Fibroblast of skin of left quadriceps (primary cell): ENCODE measurements around the gene NUP93.

ENCODE experiments used
- DNase-seq, 2 experiments: peaks; one replicate each; pipeline ENCODE4 v3.0.0-alpha.2; 2013; ENCODE audit warnings: low read depth in 2 of 2

Gene NUP93

DNA sequence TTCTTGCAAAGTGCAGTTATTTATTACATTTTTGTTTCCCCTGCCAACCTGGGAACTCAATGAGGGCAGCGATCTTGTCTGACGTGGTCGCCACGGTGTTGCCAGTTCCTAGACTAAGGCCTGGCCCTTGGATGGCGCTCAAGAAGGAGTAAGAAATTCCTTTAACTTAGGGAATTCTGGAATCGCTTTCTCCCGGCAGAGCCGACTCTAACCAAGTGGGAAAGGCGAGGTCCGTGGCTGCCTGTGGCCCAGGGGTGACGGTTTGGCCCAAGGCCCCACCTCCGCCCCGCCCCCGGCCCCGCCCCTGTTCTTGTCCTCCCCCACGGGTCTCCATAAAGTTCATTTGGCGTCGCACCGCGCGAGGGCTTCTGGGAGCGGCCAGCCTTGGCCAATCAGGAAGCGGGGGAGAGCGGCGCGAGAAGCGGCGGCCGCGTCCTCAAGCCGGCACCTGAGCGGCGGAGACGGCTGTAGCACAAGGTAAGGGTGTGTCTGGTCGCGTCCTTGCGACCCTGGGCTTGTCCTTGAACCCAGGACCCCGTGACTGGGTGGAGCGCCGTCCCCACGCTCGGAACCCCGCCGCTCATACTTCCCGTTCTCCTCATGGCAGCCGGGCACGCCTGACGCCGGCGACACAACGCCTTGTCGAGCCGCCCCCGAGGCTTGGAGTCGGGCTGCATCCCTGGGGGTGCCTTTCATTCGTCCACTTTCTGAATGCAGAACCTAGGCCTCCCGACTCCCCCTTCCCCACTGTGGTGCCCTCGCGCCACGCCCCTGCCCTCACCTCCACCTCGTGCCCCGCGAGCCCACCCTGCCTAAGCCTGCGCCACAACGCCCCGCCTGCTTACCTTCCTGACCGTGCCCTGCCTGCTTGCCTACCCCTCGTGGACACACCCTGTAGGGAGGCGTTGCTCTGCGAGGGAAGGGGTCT, at the start of gene NUP93:
Gene NUP93, plus strand, starts transcription at position 395 of the 928 bp plus-strand sequence. CDS start 18,119 bp downstream, outside the sequence.
- DNase-seq = peak; percentile 84

DNA sequence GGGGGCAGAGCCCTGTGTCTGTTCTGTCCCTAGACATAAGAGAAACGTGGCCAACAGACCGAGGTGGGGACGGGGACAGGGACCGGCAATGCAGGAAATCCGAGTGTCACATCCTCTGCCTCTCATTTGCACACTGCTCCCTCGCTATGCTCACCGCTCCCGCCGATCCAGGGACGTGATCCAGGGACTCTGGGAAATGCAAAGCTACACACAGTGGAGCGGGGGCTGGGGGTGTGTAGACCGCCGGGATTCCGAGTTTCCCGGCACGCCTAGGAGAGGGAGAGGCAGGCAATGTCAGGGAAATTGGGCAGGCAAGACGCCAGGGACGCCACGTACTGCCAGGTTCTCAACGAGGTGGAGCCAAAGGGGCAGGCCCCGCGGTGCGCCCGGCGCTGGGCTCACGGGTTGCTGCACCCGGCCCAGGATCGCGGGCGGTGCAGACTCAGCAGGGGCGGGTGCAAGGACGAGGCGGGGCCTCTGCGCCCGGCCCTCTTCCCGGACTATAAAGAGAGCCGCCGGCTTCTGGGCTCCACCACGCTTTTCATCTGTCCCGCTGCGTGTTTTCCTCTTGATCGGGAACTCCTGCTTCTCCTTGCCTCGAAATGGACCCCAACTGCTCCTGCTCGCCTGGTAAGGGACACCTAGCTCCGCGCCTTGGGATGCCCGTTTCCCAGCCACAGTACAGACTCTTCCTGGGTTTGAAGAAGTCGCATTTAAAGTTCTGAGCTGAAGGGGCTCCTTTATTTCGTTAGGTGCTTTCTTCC, 47.8 kb upstream of the NUP93 start, which contains the start of gene MT1X:
Gene MT1X, plus strand, starts transcription at position 532 of the 764 bp plus-strand sequence. Its CDS starts 71 bp downstream, at position 603.
- peak; percentile 72 to 77 for DNase-seq

GRCh38 chr16:56682703-56683397, 47.1 kb upstream of the NUP93 start:
- DNase-seq = no peak

GRCh38 chr16:56683424-56684172, 46.3 kb upstream of the NUP93 start:
- DNase-seq = no peak

GRCh38 chr16:56684256-56684925, 45.5 kb upstream of the NUP93 start:
- no peak for DNase-seq

DNA sequence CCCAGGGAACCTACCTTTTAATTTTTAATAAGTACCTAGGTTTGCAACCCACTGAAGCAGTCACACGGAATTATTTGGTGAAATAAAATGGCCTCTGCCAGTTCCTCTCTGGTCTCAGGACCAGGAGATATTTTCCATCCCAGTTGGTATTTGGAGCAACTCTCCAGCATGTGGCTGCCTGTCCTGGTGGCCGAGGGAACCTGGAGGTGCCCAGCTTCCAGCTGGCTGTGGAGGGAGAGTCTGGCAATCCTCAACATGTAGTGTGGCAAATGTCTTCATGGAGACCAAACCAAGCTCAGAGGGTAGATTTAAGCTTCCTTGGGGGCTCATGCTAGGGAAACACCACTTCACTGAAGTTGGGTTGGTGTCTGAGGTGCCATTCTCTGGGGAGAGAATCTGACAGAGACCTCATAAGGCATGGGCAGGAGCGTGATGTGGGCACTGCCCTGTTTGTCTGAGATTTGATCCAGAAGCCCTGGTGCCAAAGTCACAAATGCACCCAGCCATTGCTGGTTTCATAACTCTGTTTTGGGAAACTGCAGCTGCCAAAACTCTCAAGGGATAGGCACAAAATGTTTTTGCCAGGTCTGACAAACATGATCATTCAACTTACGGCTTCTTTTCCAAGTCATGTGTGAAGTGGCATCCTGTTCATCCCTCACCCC, 44.9 kb upstream of the NUP93 start:
- no peak for DNase-seq

DNA sequence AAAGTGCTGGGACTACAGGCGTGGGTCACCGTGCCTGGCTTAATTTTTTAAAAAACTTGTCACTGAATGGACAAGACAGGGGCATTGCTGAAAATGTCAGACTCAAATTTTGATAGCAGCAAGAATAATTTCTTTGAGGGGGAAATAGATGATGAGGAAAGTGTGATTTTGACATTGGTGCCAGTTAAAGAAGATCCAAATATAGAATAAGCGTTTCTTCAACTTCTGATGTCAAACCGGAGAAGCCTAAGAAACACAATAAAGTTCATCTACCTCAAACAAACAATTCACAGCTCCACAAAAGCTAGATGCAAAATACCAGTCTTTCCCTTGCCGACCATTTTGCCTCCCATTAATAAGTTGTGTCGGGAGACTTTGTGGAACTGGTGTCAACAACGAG, 43.2 kb upstream of the NUP93 start:
- no peak for DNase-seq

GRCh38 chr16:56688762-56689161, 41.2 kb upstream of the NUP93 start:
- DNase-seq = no peak

GRCh38 chr16:56689171-56689570, 40.8 kb upstream of the NUP93 start:
- DNase-seq = no peak

GRCh38 chr16:56690420-56691122, 39.4 kb upstream of the NUP93 start:
- no peak for DNase-seq

- no peak for DNase-seq
Observed at GRCh38 chr16:56691885-56692284, 38.0 kb upstream of the NUP93 start.

GRCh38 chr16:56695246-56695645, 34.7 kb upstream of the NUP93 start:
- DNase-seq = no peak

DNA sequence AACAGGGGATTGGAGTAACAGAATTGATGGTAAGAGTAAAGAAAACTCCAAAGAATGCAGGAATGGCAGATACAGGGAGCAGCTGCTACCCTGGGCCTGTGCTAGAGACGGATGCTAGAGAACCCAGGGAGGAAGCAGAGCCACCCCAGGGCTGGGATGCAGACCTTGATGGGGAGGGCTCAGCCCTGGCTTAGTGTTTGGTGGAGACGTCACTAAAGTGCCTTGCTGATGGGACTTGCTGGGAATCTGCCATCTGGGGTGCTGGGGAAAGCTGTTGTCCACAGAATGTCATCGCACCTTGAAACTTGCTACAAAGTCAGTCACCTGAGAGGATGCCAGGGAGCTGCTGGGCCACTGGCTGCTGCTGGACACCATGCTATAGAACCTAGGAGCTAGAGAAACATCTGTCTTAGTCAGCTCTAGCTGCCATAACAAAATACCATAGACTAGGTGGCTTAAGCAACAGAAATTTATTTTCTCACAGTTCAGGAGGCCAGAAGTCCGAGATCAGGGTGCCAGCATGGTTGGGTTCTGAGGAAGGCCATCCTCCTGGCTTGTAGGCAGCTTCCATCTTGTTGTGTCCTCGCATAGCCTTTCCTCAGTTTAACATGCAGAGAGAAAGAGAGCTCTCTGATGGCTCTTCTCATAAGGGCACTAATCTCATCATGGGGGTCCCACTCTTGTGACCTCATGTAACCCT, 32.3 kb upstream of the NUP93 start:
- no peak for DNase-seq

GRCh38 chr16:56700195-56700594, 29.7 kb upstream of the NUP93 start:
- no peak for DNase-seq

DNA sequence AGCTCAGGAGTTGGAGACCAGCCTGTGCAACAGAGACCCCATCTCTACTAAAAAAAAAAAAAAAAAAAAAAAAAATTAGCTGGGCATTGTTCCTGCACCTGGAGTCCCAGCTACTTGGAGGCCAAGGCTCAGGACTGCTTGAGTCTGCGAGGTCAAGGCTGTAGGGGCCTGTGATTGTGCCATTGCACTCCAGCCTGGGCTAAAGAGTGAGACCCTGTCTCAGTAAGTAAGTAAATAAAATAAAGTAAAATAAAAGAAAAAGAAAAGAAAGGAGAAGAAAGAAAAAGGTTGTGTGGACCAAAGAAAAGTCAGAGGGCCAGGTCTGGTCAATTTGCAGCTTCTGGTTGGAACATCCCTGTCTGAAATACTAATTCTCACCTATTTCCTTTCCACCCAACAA, 29.3 kb upstream of the NUP93 start:
- no peak for DNase-seq

GRCh38 chr16:56701534-56701933, 28.4 kb upstream of the NUP93 start:
- no peak for DNase-seq

DNA sequence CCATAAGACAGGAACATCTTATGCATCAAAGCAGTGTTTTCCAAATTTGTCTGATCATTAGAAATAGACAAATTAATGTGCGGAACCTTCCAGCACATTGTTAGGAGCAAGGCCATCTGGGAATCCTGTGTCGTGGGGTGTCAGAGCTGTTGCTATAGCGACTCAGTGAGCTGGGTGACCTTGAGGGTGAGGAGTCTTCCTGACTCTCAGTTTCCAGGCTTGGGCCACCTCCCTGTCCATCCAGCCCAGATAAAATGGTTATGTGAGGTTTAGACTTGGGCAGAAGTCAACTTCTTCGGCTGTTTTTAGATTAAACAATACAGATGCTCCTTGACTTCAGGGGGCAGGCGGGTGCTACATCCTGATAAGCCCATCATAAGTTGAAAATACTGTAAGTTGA, 27.1 kb upstream of the NUP93 start:
- no peak for DNase-seq

DNA sequence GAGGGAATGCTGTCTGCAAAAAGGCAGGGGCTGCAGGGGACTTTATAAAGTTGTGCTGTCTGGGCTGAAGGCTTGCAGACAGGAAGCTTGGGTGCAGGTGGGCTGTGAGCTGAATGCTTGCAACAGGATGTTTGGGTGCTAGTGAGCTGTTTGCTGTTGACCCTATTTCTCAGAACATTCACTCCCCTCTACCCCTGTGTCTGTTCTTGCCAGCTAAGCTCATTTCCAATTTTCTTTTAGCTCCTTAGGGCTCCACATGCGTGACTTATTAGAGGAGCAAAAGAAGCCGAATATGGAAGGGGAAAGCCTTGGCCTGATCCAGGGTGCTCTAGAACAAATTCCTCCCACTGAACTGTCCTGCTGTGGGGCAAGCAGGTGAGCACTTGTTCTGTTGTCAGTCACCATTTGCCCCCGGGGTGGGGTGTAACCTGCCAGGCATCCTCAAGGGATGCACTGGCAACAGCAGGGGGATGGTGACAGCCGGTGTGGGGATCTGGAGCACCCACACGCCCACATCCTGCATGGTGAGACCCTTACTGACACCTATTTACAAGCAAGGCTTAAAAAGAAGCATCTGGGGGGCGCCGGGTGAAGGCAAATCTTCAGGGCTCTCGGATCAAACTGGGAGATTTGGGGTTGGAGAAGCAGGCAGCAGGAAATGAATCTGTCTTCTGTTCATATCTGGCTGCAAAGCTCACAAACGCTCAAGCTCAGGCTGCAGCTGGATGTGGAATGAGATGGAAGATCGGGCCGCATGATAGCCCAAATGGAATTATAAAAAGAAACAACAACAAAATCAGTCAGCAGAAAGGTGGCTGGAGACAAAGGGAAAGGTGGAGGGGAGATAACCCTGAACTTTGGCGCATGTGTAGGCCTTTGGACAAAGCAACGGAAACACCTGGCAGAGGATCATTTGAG, 21.1 kb upstream of the NUP93 start:
- DNase-seq = no peak
